ENCODE results near the gene MRPS23. TPM values are rescaled to one million over a fixed set of nuclear protein-coding genes. Genes with fewer than 3 reads are reported as not detected.

MRPS23 gene
- total RNA-seq, 4 donors from 2014 or later: 24.3 to 47.2 (median 35.5) TPM

GRCh38 chr17:57879437-57880085 lies 29.7 kb upstream of the MRPS23 start:
- peaks cover 63 to 77% of the 10 kb centered on the region in 2 donors for H3K4me1 ChIP-seq
- ATAC-seq (peak; percentile 64 to 71), DNase-seq (peak; percentile 77 to 83)
- H3K9me3 ChIP-seq: no peaks in the 10 kb centered on the region
- intact Hi-C loops (cut with DNase I; ENCODE audit: low total_unique reads) (loop anchor here (1.0 kb wide), 1 partner anchor 10 kb away; no protein-coding TSS in a partner anchor), in situ Hi-C loops (cut with MboI; ENCODE audit: low sequenced_read_pairs in 4 of 4) (no loop called here)
- H3K27me3 ChIP-seq: no peaks in the 10 kb centered on the region
- no peak for TF ChIP-seq CTCF (IDR thresholded peaks at IDR 0.05 in 4 of 5, conservative IDR thresholded peaks at IDR 0.05 in 1 of 5)
- no peak for TF ChIP-seq POLR2A (IDR thresholded peaks at IDR 0.05)
- peaks cover 0 to 10% of the 10 kb centered on the region in 2 donors for H3K36me3 ChIP-seq
- peak overlapping the region; percentile 79 to 89 (median 83) for H3K27ac ChIP-seq
- H3K4me3 ChIP-seq: no peak overlapping the region

- Histone ChIP-seq H3K36me3 (peaks cover 0 to 2% of the 10 kb centered on the region in 2 donors), H3K9me3 (no peaks in the 10 kb centered on the region), H3K4me3 (no peak overlapping the region), H3K27me3 (no peaks in the 10 kb centered on the region), H3K4me1 (peaks cover 73 to 91% of the 10 kb centered on the region in 2 donors), H3K27ac (peak overlapping the region; percentile 79 to 89 (median 83))
- no peak for DNase-seq
- intact Hi-C loops (cut with DNase I; ENCODE audit: low total_unique reads) (no loop called here), in situ Hi-C loops (cut with MboI; ENCODE audit: low sequenced_read_pairs in 4 of 4) (no loop called here)
- TF ChIP-seq CTCF (IDR thresholded peaks at IDR 0.05 in 4 of 5, conservative IDR thresholded peaks at IDR 0.05 in 1 of 5) (no peak), POLR2A (IDR thresholded peaks at IDR 0.05) (no peak)
- ATAC-seq: no peak
Observed at GRCh38 chr17:57877803-57878377, 28.0 kb upstream of the MRPS23 start.

GRCh38 chr17:57876866-57877237 lies 27.0 kb upstream of the MRPS23 start:
- Histone ChIP-seq H3K36me3 (peaks cover 0 to 9% of the 10 kb centered on the region in 2 donors), H3K4me3 (no peak overlapping the region), H3K27ac (peak overlapping the region; percentile 72 to 84 (median 76)), H3K4me1 (peaks cover 69 to 83% of the 10 kb centered on the region in 2 donors), H3K9me3 (no peaks in the 10 kb centered on the region), H3K27me3 (no peaks in the 10 kb centered on the region)
- TF ChIP-seq POLR2A (IDR thresholded peaks at IDR 0.05) (no peak), CTCF (IDR thresholded peaks at IDR 0.05 in 4 of 5, conservative IDR thresholded peaks at IDR 0.05 in 1 of 5) (no peak)
- ATAC-seq (no peak), DNase-seq (no peak)
- intact Hi-C loops (cut with DNase I; ENCODE audit: low total_unique reads): no loop called here
- in situ Hi-C loops (cut with MboI; ENCODE audit: low sequenced_read_pairs in 4 of 4): no loop called here

- Histone ChIP-seq H3K27ac (peak overlapping the region; percentile 72 to 84 (median 76)), H3K4me1 (peaks cover 63 to 77% of the 10 kb centered on the region in 2 donors), H3K36me3 (peaks cover 0 to 12% of the 10 kb centered on the region in 2 donors), H3K4me3 (no peak overlapping the region), H3K27me3 (no peaks in the 10 kb centered on the region), H3K9me3 (no peaks in the 10 kb centered on the region)
- DNase-seq (no peak), ATAC-seq (no peak)
- no peak for TF ChIP-seq CTCF (IDR thresholded peaks at IDR 0.05 in 4 of 5, conservative IDR thresholded peaks at IDR 0.05 in 1 of 5)
- TF ChIP-seq POLR2A (IDR thresholded peaks at IDR 0.05): no peak
- intact Hi-C loops (cut with DNase I; ENCODE audit: low total_unique reads) (no loop called here), in situ Hi-C loops (cut with MboI; ENCODE audit: low sequenced_read_pairs in 4 of 4) (no loop called here)
Observed at GRCh38 chr17:57876023-57876865, 26.4 kb upstream of the MRPS23 start.
